K562 (cell line): ENCODE data around the gene TENM3. TPM values are rescaled to one million over a fixed set of nuclear protein-coding genes. Genes with fewer than 3 reads are reported as not detected.

Experiments used
- ATAC-seq: fragments of 200-7000 bp; cut with Tn5 transposase; 3 replicates; pipeline ENCODE4 v1.9.1; 2020; ENCODE audit warnings: moderate library complexity
- BruUV-seq: library from RNA; stranded (reverse); fragments of 400-500 nt; replicated peaks from 2 replicates; lab custom pipeline; 2021; lab: Mats Ljungman, UMichigan
- CTCF ChIA-PET: fragments of 300-600 bp; formaldehyde crosslinking; extraction: SDS; loops from one replicate; lab custom pipeline; 2021; ENCODE audit warnings: low intra/inter-chr PET ratio; lab: Yijun Ruan, JAX
- POLR2A ChIA-PET: fragments of 300-600, 350-650 bp; sonication (Branson Sonifier 250); formaldehyde crosslinking; extraction: SDS; loops from one replicate; lab custom pipeline; 2021; ENCODE audit warnings: antibody characterized with exemption, inconsistent platforms; lab: Yijun Ruan, JAX
- DNase-seq, 4 experiments: peaks; one replicate each; pipeline versions ENCODE4 v3.0.0 to v3.0.0-alpha.2; 2011 to 2018; ENCODE audit warnings: low spot score in 3 of 4, mixed read lengths in 3 of 4; ENCODE audit errors: extremely low read depth in 1 of 4
- FAIRE-seq: peaks from 2 replicates; lab custom pipeline; 2011; peaks lifted over from hg19 to GRCh38; lab: Jason Lieb, UNC
- H2AFZ ChIP-seq: 2 replicates; pipeline ENCODE4 v1.6.0; 2011; ENCODE audit warnings: low read depth, low read length, control low read depth, inconsistent platforms
- H3K27ac ChIP-seq: fragments of 200-600 bp; 3 replicates; pipeline ENCODE4 v1.8.0; 2011; ENCODE audit warnings: low read depth, mild to moderate bottlenecking, control low read depth, inconsistent platforms, low read length, moderate library complexity, mixed read lengths; ENCODE audit errors: extremely low read depth
- H3K27me3 ChIP-seq, 2 experiments: fragments of 300-600 bp in 1 of 2; 2 replicates in 1 of 2; 3 replicates in 1 of 2; pipeline versions ENCODE4 v1.6.0 to v1.8.0; 2011; ENCODE audit warnings: inconsistent platforms in 2 of 2, low read length in 2 of 2, mild to moderate bottlenecking in 1 of 2, mixed read lengths in 1 of 2, moderate library complexity in 1 of 2; ENCODE audit not compliant: control insufficient read depth in 2 of 2, insufficient read depth in 2 of 2
- H3K36me3 ChIP-seq: fragments of 300-600 bp; 3 replicates; pipeline ENCODE4 v1.8.0; 2011; ENCODE audit warnings: mild to moderate bottlenecking, low read length, inconsistent platforms; ENCODE audit not compliant: control insufficient read depth, insufficient read depth
- H3K4me1 ChIP-seq, 2 experiments: fragments of 200-600 bp in 1 of 2; replicated peaks in 1 of 2; 2 replicates in 1 of 2; 3 replicates in 1 of 2; pipeline versions ENCODE4 v1.5.1 to v1.8.0; 2011; ENCODE audit warnings: inconsistent platforms in 2 of 2, low read length in 2 of 2, mild to moderate bottlenecking in 1 of 2, mixed read lengths in 1 of 2, moderate library complexity in 1 of 2; ENCODE audit not compliant: control insufficient read depth in 2 of 2, insufficient read depth in 2 of 2
- H3K4me2 ChIP-seq: 2 replicates; pipeline ENCODE4 v1.6.1; 2011; ENCODE audit warnings: low read length, control low read depth, inconsistent platforms, mixed read lengths; ENCODE audit not compliant: insufficient read depth
- H3K4me3 ChIP-seq: fragments of 200-600 bp; sonication (generic), shearing (Covaris generic); 2 replicates; pipeline ENCODE4 v1.5.1; 2016; ENCODE audit warnings: control low read depth, inconsistent platforms
- H3K79me2 ChIP-seq: fragments of 200-600 bp; 3 replicates; pipeline ENCODE4 v1.8.0; 2011; ENCODE audit warnings: low read length, inconsistent platforms; ENCODE audit not compliant: control insufficient read depth, insufficient read depth
- H3K9ac ChIP-seq, 2 experiments: 2 replicates each; pipeline versions ENCODE4 v1.6.0 to v1.6.1; 2011; ENCODE audit warnings: low read depth in 2 of 2, low read length in 2 of 2, control low read depth in 1 of 2, inconsistent platforms in 1 of 2, mild to moderate bottlenecking in 1 of 2, mixed read lengths in 1 of 2; ENCODE audit not compliant: insufficient read depth in 1 of 2
- H3K9me1 ChIP-seq: one replicate; pipeline ENCODE4 v1.6.0; 2011; ENCODE audit warnings: inconsistent platforms, mild to moderate bottlenecking, low read length, moderate library complexity; ENCODE audit not compliant: control insufficient read depth, insufficient read depth
- H3K9me3 ChIP-seq: replicated peaks from 2 replicates; pipeline ENCODE4 v1.5.1; 2011; ENCODE audit warnings: low read depth, low read length, inconsistent platforms; ENCODE audit not compliant: control insufficient read depth, insufficient read depth
- H4K20me1 ChIP-seq: replicated peaks from 2 replicates; pipeline ENCODE4 v1.6.1; 2011; ENCODE audit warnings: low read length, inconsistent platforms, mixed read lengths; ENCODE audit not compliant: control insufficient read depth, insufficient read depth
- CXXC5 ChIP-seq: fragments of 250-450 bp; sonication (Bioruptor Pico); IDR thresholded peaks from 2 replicates; pipeline ENCODE4 v1.8.0; 2022; ENCODE audit warnings: inconsistent platforms, mild to moderate bottlenecking, moderate library complexity
- MYBL2 ChIP-seq, 2 experiments: fragments of 450-650 bp in 1 of 2; sonication (generic) in 1 of 2; formaldehyde crosslinking in 1 of 2; IDR thresholded peaks; 2 replicates each; pipeline versions ENCODE4 v1.6.1 to v1.8.1; 2017 to 2022; ENCODE audit warnings: borderline replicate concordance in 1 of 2, inconsistent platforms in 1 of 2, low read depth in 1 of 2, mild to moderate bottlenecking in 1 of 2, missing genetic modification reagents in 1 of 2, moderate library complexity in 1 of 2
- SMAD4 ChIP-seq: fragments of 250-450 bp; sonication (Bioruptor Pico); conservative IDR thresholded peaks from 2 replicates; pipeline ENCODE4 v1.8.0; 2021; ENCODE audit warnings: inconsistent platforms, mild to moderate bottlenecking, moderate library complexity
- STAT5A ChIP-seq: IDR thresholded peaks from 2 replicates; pipeline ENCODE4 v1.6.1; 2012; ENCODE audit warnings: low read length, inconsistent platforms, borderline replicate concordance
- ZNF197 ChIP-seq: fragments of 200-800 bp; sonication (Bioruptor generic); IDR thresholded peaks from 2 replicates; pipeline ENCODE4 v1.6.1; 2016; ENCODE audit warnings: low read depth, missing genetic modification characterization, missing compliant biosample characterization
- WGBS: fragments of 100-300 bp; shearing (Covaris generic); methylation state at CpG from one replicate; pipeline ENCODE4 v1.1.6; 2016; ENCODE audit warnings: low coverage, mixed read lengths; ENCODE audit not compliant: insufficient coverage; ENCODE audit errors: missing lambda C conversion rate; 5-methylcytosine and 5-hydroxymethylcytosine counted together
- in situ Hi-C: fragments of 300-500 bp; cut with MboI; formaldehyde crosslinking; loops from 4 replicates; pipeline ENCODE4 v1.15.0; 2018; ENCODE audit warnings: inconsistent platforms, mixed read lengths
- intact Hi-C: fragments of 100-400 bp; cut with micrococcal nuclease; formaldehyde crosslinking; loops from 2 replicates; pipeline ENCODE4 v1.14.2; 2022
- polyA plus RNA-seq, 8 experiments: library from polyadenylated mRNA; depleted of rRNA in 4 of 8; stranded (reverse) in 5 of 8; unstranded in 3 of 8; fragments of >200 nt; fragmentation: Nextera tagmentation in 2 of 8; fragmentation: Illumina TruSeq in 1 of 8; extraction: Ambion mirVana in 2 of 8; extraction: Trizol in 1 of 8; gene quantifications; 2 replicates each; pipeline versions ENCODE4 v1.2.1 to v1.2.3, GENCODE V29; 2011 to 2014; ENCODE audit warnings: inconsistent platforms in 1 of 8, missing spikeins in 1 of 8
- total RNA-seq, 7 experiments: library from RNA; depleted of rRNA in 6 of 7; stranded (reverse); fragments of >200 nt in 6 of 7; fragmentation: Illumina TruSeq in 2 of 7; extraction: Trizol in 2 of 7; gene quantifications; 2 replicates each; pipeline versions ENCODE4 v1.2.1 to v1.2.3, GENCODE V29; 2011 to 2021; ENCODE audit warnings: low replicate concordance in 1 of 7
- TF ChIP-seq, protein P1 (sequence below): fragments of 250-450 bp; sonication (Bioruptor Pico); IDR thresholded peaks from 2 replicates; pipeline ENCODE4 v1.6.1; 2021; ENCODE audit warnings: mild to moderate bottlenecking
- TF ChIP-seq, protein P2 (sequence below), 2 experiments: IDR thresholded peaks; 2 replicates each; pipeline ENCODE4 v1.6.1; 2012; ENCODE audit warnings: improper control_type of control experiment in 2 of 2, low read depth in 2 of 2, low read length in 2 of 2, borderline replicate concordance in 1 of 2
- TF ChIP-seq, protein P3 (sequence below): fragments of 450-650 bp; formaldehyde crosslinking; IDR thresholded peaks from 2 replicates; pipeline ENCODE4 v1.4.0; 2022; ENCODE audit warnings: mild to moderate bottlenecking, moderate library complexity

The TENM3 gene
- total and polyA plus RNA-seq, 9 of the 15 experiments (the other 6 are each of a cell fraction or from before 2014, with no cell fraction given) = 0.01 to 0.02 TPM; not detected in 7

DNA sequence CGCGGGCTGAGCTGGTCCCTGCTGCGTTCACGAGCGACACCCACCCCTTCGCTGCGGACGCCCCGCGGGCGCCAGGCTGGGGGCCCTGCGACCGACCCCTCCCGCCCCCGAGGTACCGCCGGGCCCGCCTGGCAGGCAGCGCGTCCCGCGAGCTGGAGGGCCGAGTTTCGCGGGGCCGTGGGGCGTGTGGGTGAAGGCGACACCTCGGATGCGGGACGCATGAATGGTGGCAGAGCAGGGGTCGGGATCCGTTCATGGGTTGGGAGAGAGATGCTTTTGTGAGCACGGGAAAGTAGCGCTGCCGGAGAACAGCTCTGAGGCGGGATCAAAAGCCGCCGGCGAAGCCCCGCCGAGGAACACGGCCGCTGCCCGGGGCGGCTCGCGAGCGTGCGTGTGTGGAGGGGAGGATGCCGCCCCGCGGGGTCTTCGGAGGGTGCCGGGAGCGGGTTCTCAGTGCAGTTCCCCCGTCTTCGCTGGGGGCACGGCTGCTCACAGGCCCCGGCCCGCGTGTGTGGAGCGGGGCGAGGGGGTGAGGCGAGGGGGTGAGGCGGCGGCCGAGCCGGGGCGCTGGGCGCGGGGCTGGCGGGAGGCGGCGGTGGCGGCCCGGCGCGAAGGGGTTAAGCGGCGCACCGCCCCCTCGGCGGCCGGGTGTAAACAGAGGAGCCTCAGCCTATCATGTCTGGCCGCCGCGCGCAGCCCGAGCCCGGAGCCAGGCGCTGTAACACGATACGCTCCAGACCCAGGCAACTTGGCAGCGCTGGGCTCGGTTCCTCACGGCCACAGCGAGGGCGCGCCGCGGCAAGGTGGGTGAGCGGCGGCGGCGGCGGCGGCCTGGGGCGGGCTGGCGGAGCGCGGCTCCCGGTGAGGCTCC is 205.3 kb downstream of the TENM3 start:
- ATAC-seq = peak; percentile 100
- no peak overlapping the region for H3K4me2 ChIP-seq
- FAIRE-seq = no peak
- no peak overlapping the region for H3K9ac ChIP-seq
- H2AFZ ChIP-seq = no peak overlapping the region
- in situ Hi-C loops (no loop called here), intact Hi-C loops (no loop called here)
- POLR2A ChIA-PET = no interaction called here
- no peak overlapping the region for H3K27ac ChIP-seq
- no peaks in the 10 kb centered on the region for H3K9me3 ChIP-seq
- CTCF ChIA-PET = no interaction called here
- 11% methylated on average over 48 of the region's 113 CpGs for WGBS
- BruUV-seq = no TSS peak
- no peaks in the 10 kb centered on the region for H4K20me1 ChIP-seq
- H3K36me3 ChIP-seq = no peaks in the 10 kb centered on the region
- peaks cover 11 to 16% of the 10 kb centered on the region in 2 experiments; a peak in 2 of 5 replicates for H3K27me3 ChIP-seq
- H3K79me2 ChIP-seq = no peaks in the 10 kb centered on the region
- H3K4me3 ChIP-seq = peak overlapping the region; percentile 25
- peaks cover 0 to 9% of the 10 kb centered on the region in 2 experiments; a peak in 2 of 5 replicates for H3K4me1 ChIP-seq
- DNase-seq = peak; percentile 50 to 81 (median 62)
- no peaks in the 10 kb centered on the region for H3K9me1 ChIP-seq
- TF ChIP-seq, protein P1, sequence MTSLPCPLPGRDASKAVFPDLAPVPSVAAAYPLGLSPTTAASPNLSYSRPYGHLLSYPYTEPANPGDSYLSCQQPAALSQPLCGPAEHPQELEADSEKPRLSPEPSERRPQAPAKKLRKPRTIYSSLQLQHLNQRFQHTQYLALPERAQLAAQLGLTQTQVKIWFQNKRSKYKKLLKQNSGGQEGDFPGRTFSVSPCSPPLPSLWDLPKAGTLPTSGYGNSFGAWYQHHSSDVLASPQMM (CRISPR knock-in tag) = no peak
- no peak for TF ChIP-seq STAT5A
- TF ChIP-seq MYBL2 (IDR thresholded peaks at IDR 0.05; ENCODE audit: low read depth) = no peak
- TF ChIP-seq MYBL2 (CRISPR knock-in tag; IDR thresholded peaks at IDR 0.05; ENCODE audit: borderline replicate concordance) = no peak
- TF ChIP-seq SMAD4 (CRISPR knock-in tag) = no peak
- TF ChIP-seq, protein P2, sequence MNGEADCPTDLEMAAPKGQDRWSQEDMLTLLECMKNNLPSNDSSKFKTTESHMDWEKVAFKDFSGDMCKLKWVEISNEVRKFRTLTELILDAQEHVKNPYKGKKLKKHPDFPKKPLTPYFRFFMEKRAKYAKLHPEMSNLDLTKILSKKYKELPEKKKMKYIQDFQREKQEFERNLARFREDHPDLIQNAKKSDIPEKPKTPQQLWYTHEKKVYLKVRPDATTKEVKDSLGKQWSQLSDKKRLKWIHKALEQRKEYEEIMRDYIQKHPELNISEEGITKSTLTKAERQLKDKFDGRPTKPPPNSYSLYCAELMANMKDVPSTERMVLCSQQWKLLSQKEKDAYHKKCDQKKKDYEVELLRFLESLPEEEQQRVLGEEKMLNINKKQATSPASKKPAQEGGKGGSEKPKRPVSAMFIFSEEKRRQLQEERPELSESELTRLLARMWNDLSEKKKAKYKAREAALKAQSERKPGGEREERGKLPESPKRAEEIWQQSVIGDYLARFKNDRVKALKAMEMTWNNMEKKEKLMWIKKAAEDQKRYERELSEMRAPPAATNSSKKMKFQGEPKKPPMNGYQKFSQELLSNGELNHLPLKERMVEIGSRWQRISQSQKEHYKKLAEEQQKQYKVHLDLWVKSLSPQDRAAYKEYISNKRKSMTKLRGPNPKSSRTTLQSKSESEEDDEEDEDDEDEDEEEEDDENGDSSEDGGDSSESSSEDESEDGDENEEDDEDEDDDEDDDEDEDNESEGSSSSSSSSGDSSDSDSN (IDR thresholded peaks at IDR 0.05; ENCODE audit: borderline replicate concordance in 1 of 2, low read depth in 2 of 2, low read length in 2 of 2) = peak in 1 of 2 experiments; percentile 34; a peak in 1 of 4 replicates
- no peak for TF ChIP-seq ZNF197 (CRISPR knock-in tag)
- TF ChIP-seq, protein P3, sequence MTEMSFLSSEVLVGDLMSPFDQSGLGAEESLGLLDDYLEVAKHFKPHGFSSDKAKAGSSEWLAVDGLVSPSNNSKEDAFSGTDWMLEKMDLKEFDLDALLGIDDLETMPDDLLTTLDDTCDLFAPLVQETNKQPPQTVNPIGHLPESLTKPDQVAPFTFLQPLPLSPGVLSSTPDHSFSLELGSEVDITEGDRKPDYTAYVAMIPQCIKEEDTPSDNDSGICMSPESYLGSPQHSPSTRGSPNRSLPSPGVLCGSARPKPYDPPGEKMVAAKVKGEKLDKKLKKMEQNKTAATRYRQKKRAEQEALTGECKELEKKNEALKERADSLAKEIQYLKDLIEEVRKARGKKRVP = no peak
- TF ChIP-seq CXXC5 (CRISPR knock-in tag) = peak; percentile 20; the same call in 1 of the 2 replicates
